ENCODE data around the gene THRA.
A peak's percentile ranks its signal among the peaks of the same experiment; 100 is the strongest.

The THRA gene

DNA sequence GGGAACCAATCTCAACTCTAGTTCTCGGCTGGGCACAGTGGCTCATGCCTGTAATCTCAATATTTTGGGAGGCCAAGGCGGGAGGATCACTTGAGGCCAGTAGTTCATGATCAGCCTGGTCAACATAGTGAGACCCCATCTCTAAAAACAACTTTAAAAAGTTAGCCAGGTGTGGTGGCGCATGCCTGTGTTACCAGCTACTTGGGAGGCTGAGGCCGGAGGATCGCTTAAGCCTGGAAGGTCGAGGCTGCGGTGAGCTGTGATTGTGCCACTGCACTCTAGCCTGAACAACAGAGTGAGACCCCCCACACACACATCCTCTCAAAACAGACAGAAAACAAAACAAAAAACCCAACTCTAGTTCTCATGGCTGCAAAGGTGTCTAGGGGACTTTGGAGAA lies 4.9 kb downstream of the THRA start:
- DNase-seq = no peak

DNA sequence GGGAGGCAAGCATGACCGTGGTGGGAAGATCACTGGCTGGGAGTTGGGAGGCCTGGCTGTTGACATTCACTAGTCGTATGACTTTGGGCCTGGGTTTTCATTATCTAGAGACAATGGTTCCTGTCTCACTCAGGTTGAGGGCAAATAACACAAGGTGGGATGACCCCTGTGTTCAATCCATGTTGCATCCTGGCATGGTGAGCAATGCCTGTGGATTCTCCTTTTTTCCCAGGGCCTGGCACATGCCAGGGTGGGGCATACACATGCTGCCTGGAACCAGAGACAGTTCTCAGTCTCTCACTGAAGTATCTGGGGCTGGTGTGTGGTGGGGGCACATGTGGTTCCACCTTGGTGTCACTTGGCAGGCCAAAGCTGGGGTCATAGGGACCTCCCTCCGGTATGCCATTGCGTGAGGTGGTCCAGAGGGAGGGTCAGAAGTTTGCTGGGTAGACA lies 5.4 kb downstream of the THRA start:
- no peak for DNase-seq

DNA sequence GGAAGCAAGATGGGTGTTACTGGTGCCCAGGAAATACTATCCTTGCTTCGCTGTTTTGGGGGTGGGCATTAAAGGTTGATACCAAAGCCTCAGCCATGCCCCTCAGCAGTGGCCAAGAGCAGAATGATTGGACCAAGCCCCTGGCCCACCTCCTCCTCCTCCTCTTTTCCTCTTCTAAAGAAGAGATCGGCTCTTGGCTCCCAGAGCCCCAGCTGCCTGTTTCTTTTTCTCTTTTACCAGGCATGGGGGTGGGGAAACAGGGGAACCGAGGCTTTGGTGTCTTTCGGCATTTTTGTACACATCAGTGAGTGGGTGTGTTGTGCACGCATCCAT lies 5.8 kb downstream of the THRA start:
- no peak for DNase-seq

- DNase-seq = peak; percentile 87
These were observed 6.4 kb downstream of the THRA start for GRCh38 chr17:40068917-40069750.

DNA sequence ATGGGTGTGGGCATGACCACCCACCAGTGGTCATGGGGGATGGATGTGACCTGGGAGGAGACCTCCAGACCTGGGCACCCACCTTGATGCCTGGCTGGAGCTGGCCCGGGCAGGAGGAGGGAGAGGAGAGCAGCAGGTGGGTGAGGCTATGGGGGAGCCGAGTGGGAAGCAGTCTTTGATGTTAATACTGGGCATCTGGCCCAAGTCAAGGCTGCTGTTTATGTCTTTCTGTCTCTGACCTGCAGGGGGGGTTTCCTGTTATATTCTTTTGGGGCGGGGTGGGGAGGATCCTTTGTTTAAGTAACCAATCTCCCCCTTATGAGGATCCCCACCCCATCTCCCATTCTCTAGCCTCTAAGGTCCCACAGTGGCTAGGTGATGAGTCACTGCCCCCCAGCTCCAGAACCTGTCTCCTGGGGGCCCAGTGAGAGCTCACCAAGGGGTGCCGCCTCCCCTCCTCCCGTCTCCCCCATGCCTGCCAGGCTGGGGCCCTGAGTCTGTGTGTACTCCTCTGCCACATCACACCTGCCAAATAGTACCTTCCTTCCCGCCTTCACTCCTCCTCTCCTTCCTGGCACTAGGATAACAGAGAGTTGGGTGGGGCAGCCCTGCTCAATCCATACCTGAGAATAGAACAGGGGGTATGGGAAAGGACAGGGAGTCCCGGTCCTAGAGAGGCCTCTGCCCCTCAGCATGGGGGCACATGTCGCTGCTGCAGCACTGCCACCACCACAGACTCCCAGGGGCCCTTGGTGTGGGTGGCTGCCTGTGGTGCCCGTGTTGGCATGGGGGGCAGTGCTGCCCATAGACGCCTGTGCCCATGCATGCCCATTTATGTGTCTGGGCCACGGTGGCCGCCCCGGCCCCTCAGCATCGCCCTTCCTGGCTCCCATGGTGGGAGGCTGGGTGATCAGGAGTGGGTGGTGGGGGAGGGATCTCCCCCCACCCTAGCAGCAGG lies 7.3 kb downstream of the THRA start:
- peak; percentile 58 for DNase-seq

- no peak for DNase-seq
These were observed 8.0 kb downstream of the THRA start for GRCh38 chr17:40070709-40071312.

DNA sequence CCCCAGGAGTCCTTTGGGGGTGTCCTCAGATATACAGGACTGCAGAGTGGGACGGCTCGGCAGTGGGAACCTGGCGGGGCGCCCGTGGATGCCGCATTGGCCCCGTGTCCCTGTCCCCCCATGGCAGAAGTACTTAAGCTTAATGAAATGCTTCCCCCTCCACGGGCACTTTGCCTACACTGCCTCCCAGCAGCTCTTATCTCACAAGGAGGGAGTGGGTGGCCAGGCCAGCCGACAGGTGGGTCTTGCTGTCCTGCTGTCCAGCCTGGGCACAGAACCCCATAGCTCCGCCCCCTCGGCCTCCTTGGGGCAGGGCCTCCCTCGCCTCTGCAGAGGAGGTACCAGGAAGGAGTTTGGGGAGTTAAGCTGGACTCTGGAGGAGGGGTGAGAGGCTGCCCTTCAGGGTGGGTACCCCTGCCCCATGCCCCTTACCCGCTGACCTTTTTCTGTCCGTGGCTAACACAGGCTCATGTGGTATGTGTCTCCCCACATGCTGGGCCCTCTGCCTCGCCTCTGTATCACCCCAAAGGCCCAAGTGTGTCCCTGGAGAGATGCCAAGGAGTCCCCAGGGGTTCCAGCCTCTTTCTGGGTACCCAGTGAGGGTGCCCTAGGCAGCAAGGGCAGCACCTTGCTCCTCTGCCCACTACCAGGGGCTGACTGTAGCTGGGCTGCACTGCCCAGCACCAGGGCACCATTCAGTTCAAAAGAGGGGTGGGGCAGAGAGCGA lies 8.7 kb downstream of the THRA start:
- DNase-seq = no peak

- no peak for DNase-seq
These were observed 9.4 kb downstream of the THRA start for GRCh38 chr17:40072040-40072734.

- no peak for DNase-seq
These were observed 10.1 kb downstream of the THRA start for GRCh38 chr17:40072735-40073346.

GRCh38 chr17:40073454-40074174 lies 10.8 kb downstream of the THRA start:
- no peak for DNase-seq

GRCh38 chr17:40074175-40074512 lies 11.4 kb downstream of the THRA start:
- DNase-seq = no peak

DNA sequence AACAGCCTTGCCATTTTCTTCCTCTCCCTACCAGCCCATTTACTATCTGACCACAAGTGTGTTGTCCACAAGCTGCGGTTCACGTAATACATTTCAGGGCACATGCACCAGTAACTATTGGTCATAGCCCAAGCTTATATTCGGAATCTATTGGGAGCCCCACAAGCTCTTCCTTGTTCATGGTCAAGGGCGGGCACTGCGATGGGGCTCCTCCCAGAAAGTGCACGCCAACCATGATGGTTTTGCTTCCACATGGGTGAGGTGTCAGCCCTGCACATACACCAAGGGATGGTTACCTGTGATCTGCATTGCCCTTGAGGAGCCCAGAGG lies 12.1 kb downstream of the THRA start:
- DNase-seq = no peak

GRCh38 chr17:40075201-40075941 lies 12.6 kb downstream of the THRA start:
- peak; percentile 55 for DNase-seq

DNA sequence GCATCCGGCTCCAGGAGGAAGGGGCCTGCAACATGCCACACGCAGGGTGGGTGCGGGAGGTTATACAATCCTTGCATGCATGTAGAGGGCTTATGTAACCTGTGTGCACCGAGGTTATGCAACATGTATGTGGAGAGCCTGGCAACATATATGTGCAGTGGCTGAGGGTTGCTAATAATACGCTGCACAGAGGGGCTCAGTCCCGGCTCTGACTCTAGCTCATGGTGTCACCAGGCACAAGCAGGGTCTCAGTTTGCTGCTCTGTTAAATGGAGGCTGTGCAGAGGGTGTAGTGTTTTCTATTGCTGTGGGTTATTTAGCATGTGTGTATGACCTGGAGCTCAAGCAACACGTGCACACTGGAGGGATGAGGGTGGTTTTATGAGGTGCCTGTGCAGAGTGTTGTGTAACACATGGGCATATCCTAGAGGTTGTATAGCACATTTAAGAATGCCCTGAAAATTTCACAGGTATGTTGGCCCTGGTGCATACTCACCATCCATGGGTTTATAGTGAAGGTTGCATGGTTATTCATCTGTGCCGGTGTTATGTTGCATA lies 13.3 kb downstream of the THRA start:
- no peak for DNase-seq

- DNase-seq = no peak
These were observed 13.8 kb downstream of the THRA start for GRCh38 chr17:40076591-40076990.

DNA sequence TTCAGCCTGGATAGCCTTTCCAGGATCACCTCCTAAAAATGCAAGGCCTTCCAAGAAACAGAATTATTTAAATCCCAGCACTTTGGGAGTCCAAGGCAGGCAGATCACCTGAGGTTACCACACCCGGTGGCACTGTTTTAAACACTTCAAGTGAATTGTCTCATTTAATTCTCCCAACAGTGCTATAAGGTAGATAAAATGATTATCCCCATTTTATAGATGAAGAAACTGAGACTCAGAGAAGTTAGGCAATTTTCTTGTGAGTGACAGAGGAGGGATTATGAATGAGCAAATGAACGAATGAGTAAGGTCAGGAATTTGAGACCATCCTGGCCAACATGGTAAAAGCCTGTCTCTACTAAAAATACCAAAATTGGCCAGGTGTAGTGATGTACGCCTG lies 16.8 kb downstream of the THRA start:
- no peak for DNase-seq

GRCh38 chr17:40084477-40084876 lies 21.7 kb downstream of the THRA start:
- DNase-seq = no peak

DNA sequence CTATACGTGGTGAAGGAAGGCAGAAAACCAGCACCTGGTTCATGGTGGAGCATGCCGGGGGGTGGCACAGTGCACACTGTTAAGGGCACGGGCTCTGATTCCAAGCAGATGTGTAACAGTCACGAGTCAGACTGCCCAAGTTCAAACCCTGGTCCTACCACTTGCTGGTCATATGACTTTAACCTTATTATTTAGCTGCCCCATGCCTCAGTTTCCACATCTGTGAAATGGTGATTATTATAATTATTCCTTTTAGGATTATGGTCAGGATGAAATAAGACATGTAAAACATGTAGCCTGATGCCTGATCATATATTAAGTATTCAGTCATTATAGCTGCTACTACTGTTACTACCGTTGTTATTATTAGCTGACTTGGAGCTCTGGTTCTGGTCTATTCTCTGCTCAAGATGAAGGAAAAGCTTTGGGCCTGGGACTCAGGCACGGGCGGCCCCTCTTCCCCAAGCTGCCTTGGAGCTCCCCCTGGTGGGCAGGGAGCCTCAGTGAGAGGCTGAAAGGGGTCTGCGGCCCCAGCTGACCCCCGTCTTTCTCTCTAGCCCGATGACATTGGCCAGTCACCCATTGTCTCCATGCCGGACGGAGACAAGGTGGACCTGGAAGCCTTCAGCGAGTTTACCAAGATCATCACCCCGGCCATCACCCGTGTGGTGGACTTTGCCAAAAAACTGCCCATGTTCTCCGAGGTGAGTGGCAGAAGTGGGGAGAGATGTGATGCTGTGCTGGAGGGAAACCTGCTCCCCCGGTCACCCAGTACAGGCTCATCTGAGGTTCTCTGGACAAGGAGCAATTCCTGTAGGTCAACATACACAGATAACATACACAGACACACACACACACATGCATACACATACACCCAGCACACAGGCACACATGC lies 23.6 kb downstream of the THRA start:
- peak; percentile 30 for DNase-seq
